Stimulated activated CD4-positive, alpha-beta T cell treated with anti-CD3 and anti-CD28 coated beads, Interleukin-4, amount 100 ng/mL, for 1 hour (primary cell): ENCODE data around the gene ATF1.
"Not testable (repeated sequence)": the region's sequence is repeated elsewhere in the genome, so short reads cannot be mapped to it uniquely, and the experiment has no call there.

Source experiments
- DNase-seq: peaks from one replicate; pipeline ENCODE4 v3.0.0-alpha.2; 2020

The ATF1 gene

DNA sequence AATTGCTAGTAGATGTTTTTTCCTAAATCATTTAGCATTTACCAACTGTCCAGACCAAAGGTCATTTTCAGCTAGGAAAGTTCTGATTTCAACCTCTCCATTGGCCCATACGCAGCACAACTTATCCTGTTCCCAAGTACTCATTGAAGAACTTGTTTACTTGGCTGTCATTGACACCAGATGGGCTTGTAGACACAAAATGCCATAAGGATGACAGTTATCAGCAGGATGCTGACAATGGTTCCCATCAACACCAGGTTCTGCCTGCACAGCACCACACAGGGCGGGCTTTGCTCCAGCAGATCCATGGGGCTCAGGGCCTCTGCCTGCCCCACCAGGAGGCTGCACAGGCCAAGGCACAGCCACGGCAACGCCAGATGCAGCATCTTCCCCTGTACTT, 42.3 kb downstream of the ATF1 start:
- DNase-seq, result no peak

- not testable (repeated sequence) for DNase-seq
Observed at GRCh38 chr12:50809131-50809530, 45.2 kb downstream of the ATF1 start.

- not testable (repeated sequence) for DNase-seq
Observed at GRCh38 chr12:50814921-50815320, 51.0 kb downstream of the ATF1 start.

- DNase-seq, result no peak
Observed at GRCh38 chr12:50820177-50820576, 56.3 kb downstream of the ATF1 start.

GRCh38 chr12:50822082-50822481, 58.2 kb downstream of the ATF1 start:
- DNase-seq, result no peak

GRCh38 chr12:50823724-50824123, 59.8 kb downstream of the ATF1 start:
- not testable (repeated sequence) for DNase-seq

DNA sequence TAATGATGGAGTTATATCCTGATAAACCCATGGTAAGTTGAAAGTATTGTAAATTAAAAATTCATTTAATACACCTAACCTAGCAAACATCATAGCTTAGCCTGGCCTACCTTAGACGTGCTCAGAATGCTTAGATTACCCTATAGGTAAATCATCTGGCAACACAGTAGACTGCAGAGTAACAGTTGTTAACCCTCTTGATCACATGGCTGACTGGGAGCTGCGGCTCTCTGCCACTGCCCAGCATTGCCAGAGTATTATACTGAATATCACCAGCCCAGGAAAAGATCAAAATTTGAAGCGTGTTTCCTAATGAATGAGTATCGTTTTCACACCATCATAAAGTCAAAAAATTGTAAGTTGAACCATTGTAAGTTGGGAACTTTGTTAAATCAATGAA, 61.0 kb downstream of the ATF1 start:
- DNase-seq, result no peak

DNA sequence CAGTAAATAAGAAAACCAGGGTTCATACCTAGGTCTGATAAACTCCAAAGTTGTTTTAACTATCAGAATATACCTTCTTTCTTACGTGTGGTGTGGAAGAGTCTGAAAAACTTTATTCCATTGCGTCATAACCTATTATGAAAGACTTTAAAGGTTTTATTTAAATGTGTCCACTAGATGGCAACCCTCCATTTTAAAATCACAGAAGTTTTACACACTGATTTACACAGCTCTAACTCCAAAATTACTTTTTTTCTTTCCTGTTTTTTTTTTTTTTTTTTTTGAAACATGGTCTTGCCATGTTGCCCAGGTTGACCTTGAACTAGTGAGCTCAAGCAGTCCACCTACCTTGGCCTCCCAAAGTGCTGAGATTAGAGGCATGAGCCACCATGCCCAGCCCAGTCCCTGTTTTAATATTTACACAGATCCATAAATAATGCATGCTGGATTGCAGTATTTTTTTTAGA, 61.5 kb downstream of the ATF1 start:
- no peak for DNase-seq

GRCh38 chr12:50828121-50828520, 64.2 kb downstream of the ATF1 start:
- no peak for DNase-seq

DNA sequence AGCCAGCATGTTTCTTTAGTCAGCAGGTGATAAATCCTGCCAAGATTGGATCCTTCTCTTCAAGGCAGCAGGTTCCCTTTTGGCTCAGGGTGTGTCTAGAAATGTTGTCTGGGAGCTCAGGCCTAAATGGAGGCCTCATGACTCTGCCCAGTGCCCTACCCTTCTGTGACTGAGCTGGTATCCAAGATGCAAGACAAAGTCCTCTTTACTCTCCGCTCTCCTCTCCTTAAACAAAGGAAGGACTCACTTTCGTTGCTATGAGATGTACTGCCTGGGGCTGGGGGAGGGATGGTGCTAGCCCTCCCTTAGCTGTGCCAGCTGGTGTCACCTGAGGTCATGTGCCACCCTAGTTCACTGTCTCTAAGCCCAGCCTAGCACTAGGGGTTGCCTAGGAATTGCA, 65.0 kb downstream of the ATF1 start:
- no peak for DNase-seq

GRCh38 chr12:50833801-50834200, 69.9 kb downstream of the ATF1 start:
- not testable (repeated sequence) for DNase-seq

DNA sequence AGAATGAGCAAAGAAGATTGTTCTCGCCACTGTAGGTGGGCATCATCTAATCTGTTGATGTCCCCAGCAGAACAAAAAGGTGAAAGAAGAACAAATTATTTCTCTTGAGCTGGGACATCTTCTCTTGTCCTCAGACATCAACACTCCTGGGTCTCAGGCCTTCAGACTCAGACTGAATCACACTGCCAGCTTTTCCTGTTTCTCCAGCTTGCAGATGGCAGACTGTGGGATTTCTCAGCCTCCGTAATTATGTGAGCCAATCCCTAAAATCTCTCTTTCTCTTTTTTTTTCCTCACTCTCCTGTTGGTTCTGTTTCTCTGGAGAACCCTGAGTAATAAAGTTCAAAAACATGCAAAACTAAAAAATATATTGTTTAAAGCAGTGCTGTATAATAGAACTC, 75.1 kb downstream of the ATF1 start:
- no peak for DNase-seq

GRCh38 chr12:50840809-50841487, 77.0 kb downstream of the ATF1 start:
- DNase-seq, result no peak

GRCh38 chr12:50841716-50842531, 78.0 kb downstream of the ATF1 start:
- DNase-seq, result no peak

DNA sequence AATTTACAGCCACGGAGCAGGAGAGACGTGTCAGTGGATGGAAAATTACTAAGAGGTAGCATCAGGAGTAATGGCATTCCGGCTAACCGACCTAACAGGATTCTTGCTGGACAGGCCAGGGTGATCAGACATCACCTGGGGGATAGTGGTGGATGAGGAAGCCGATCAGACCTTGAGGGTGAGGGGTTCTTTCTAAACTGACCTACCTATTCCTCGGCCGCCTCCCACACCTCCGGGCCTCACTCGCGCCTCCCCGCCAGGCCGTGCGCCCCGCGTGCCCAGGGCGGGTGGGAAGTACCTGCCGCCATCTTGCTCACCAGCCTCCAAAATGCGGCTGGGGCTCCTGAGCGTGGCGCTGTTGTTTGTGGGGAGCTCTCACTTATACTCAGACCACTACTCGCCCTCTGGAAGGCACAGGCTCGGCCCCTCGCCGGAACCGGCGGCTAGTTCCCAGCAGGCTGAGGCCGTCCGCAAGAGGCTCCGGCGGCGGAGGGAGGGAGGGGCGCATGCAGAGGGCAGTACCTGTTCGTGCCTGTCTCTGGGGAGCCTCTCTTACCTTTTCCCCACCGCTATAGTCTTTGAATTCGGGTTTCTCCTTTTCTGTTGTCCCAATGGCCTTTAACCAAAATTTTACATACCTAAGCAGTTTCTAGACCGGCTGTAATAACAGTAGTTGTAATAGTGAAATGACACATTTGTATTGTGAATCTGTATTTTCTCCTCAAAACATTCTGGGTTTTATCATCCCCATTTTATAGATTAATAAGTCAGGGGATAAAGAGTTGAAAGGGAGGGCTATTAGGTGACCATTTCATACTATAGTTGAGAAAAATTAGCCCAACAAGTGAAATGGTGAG, 79.0 kb downstream of the ATF1 start, which contains the start of gene TMPRSS12:
Gene TMPRSS12, plus strand, starts transcription at position 290 of the 857 bp plus-strand sequence. Its CDS starts 39 bp downstream, at position 329.
- no peak for DNase-seq

GRCh38 chr12:50845021-50845647, 81.2 kb downstream of the ATF1 start:
- no peak for DNase-seq

- DNase-seq, result no peak
Observed at GRCh38 chr12:50848963-50849362, 85.1 kb downstream of the ATF1 start.

DNA sequence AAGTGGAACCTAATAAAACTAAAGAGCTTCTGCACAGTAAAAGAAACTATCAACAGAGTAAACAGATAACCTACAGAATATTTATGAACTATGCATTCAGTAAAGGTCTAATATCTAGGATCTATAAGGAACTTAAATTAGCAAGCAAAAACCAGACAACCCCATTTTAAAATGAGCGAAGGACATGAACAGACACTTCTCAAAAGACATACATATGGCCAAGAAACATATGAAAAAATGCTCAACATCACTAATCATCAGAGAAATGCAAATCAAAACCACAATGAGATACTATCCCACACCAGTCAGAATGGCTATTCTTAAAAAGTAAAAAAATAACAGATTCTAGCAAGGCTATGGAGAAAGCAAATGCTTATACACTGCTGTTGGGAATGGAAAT, 91.3 kb downstream of the ATF1 start:
- DNase-seq, result not testable (repeated sequence)

DNA sequence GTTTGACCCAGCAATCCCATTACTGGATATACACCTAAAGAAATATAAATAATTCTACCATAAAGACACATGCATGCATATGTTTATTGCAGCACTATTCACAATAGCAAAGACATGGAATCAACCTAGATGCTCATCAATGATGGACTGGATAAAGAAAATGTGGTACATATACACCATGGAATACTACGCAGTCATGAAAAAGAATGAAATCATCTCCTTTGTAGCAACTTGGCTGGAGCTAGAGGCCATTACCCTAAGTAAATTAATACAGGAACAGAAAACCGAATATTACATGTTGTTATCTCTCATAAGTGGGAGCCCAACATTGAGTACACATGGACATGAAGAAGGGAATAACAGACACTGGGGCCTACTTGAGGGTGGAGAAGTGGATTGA, 91.8 kb downstream of the ATF1 start:
- not testable (repeated sequence) for DNase-seq

DNA sequence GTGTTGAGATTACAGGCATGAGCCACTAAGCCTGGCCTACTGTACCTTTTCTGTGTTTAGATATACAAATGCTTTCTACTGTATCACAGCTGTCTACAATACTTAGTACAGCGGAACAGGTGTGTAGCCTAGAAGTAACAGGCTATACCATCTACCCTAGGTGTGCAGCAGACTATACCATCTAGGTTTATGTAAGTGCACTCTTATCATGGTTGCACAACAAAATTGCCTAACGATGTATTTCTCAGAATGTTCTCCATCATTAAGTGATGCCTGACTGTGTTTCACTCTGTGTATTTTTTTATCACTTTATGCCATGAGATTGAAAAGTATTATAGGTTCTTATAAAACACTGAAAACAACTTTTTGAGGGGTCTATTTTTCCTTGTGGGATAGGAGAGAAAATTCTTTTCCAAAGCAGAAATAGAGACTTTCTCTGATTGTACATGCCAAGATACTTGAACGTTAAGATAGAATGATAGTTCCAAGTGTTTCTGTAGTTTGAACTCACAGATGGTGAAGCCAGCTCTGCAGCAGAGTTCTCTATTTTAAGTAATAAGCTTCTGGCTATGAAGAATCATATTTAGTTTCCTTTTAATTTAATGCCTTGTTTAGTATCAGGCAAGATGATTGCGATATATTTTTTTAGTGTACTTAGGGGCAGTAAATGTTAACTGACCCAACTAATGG, 95.9 kb downstream of the ATF1 start:
- no peak for DNase-seq

- no peak for DNase-seq
Observed at GRCh38 chr12:50862316-50862715, 98.4 kb downstream of the ATF1 start.

- DNase-seq, result no peak
Observed at GRCh38 chr12:50865266-50865665, 101.4 kb downstream of the ATF1 start.
